ENCODE results near the gene ZW10. TPM values are rescaled to one million over a fixed set of nuclear protein-coding genes. Genes with fewer than 3 reads are reported as not detected.

The ZW10 gene
- total RNA-seq, 1 experiment from 2014 or later, result 26.0 TPM

- Histone ChIP-seq H3K23me2 (ENCODE audit: insufficient read length, low read depth, low read length, poor library complexity, severe bottlenecking) (no peaks in the 10 kb centered on the region), H3T11ph (ENCODE audit: low read length) (no peak overlapping the region), H2BK20ac (ENCODE audit: low read depth, low read length, poor library complexity, severe bottlenecking) (no peak overlapping the region), H3K4me1 (ENCODE audit: insufficient read depth, low read length) (no peaks in the 10 kb centered on the region), H3K9ac (ENCODE audit: extremely low read depth, insufficient read length, low read length) (no peak overlapping the region), H3K27me3 (ENCODE audit: insufficient read depth, low read length) (no peaks in the 10 kb centered on the region), H3K4ac (ENCODE audit: low read depth, low read length) (no peak overlapping the region), H3K79me2 (ENCODE audit: insufficient read depth, low read length) (no peaks in the 10 kb centered on the region), H2BK15ac (ENCODE audit: low read depth, low read length) (no peak overlapping the region), H3K27ac (ENCODE audit: insufficient read length, low read depth, low read length) (no peak overlapping the region), H2BK5ac (ENCODE audit: insufficient read length, low read length) (no peak overlapping the region), H3K14ac (ENCODE audit: insufficient read depth, low read length) (no peak overlapping the region), H3K79me1 (ENCODE audit: insufficient read depth, low read depth, low read length, poor library complexity, severe bottlenecking) (no peaks in the 10 kb centered on the region), H3K23ac (ENCODE audit: insufficient read length, low read depth, low read length) (no peak overlapping the region), H4K5ac (ENCODE audit: insufficient read length, low read depth, low read length) (no peak overlapping the region), H4K8ac (replicated peaks; ENCODE audit: insufficient read length, low read depth, low read length) (no peak overlapping the region), H4K91ac (ENCODE audit: insufficient read length, low read depth, low read length) (no peak overlapping the region), H3K9me3 (ENCODE audit: control insufficient read depth, low read depth, low read length) (no peaks in the 10 kb centered on the region), H3K18ac (ENCODE audit: insufficient read length, low read depth, low read length) (no peak overlapping the region), H3K4me2 (ENCODE audit: insufficient read depth, insufficient read length, low read length) (no peak overlapping the region), H3K56ac (ENCODE audit: insufficient read length, low read depth, low read length) (no peak overlapping the region), H2AFZ (ENCODE audit: low read length) (no peak overlapping the region), H2BK12ac (ENCODE audit: insufficient read length, low read depth, low read length) (no peak overlapping the region), H2AK5ac (ENCODE audit: insufficient read length, low read length) (no peak overlapping the region), H4K20me1 (ENCODE audit: control insufficient read depth, insufficient read depth, insufficient read length) (no peaks in the 10 kb centered on the region), H2BK120ac (ENCODE audit: low read depth, low read length, poor library complexity, severe bottlenecking) (no peak overlapping the region)
- no peak for DNase-seq
- no peak overlapping the region for H3K27ac Mint-ChIP-seq
- H3K27me3 Mint-ChIP-seq (ENCODE audit: low read depth), result no peaks in the 10 kb centered on the region
- no CpG with 5 or more reads among the region's 2 CpGs for WGBS (ENCODE audit: extremely low coverage, insufficient read length, low lambda C conversion rate)
- no peak for TF ChIP-seq CTCF (conservative IDR thresholded peaks at IDR 0.05)
- no peak overlapping the region for H3K4me3 Mint-ChIP-seq
- H3K9me3 Mint-ChIP-seq, result no peaks in the 10 kb centered on the region
- H3K36me3 Mint-ChIP-seq (ENCODE audit: insufficient read depth in 1 of 3, low read depth in 3 of 3), result peaks cover 31 to 93% (median 77%) of the 10 kb centered on the region in 3 experiments; a peak in 6 of 7 replicates
- H3K4me1 Mint-ChIP-seq, result peaks cover 0 to 3% of the 10 kb centered on the region in 2 experiments; a peak in 2 of 4 replicates
These were observed 35.4 kb upstream of the ZW10 start for GRCh38 chr11:113808931-113809330.
